Left ventricle myocardium inferior (tissue), 1 donor: ENCODE measurements around the gene SMCO4. TPM values are rescaled to one million over a fixed set of nuclear protein-coding genes. Genes with fewer than 3 reads are reported as not detected.

Experiments
- DNase-seq: peaks from one replicate; pipeline ENCODE4 v3.0.0-alpha.2; 2020
- H3K27ac ChIP-seq: fragments of 200-600 bp; replicated peaks from 2 replicates; pipeline ENCODE4 v1.8.0; 2021
- H3K27me3 ChIP-seq: fragments of 200-600 bp; 2 replicates; pipeline ENCODE4 v1.8.0; 2021; ENCODE audit warnings: low read depth
- H3K36me3 ChIP-seq: fragments of 200-600 bp; 2 replicates; pipeline ENCODE4 v1.8.0; 2021
- H3K4me1 ChIP-seq: fragments of 200-600 bp; 2 replicates; pipeline ENCODE4 v1.8.0; 2021
- H3K4me3 ChIP-seq: fragments of 200-600 bp; 2 replicates; pipeline ENCODE4 v1.8.0; 2021; ENCODE audit warnings: mild to moderate bottlenecking, moderate library complexity
- H3K9me3 ChIP-seq: fragments of 200-600 bp; replicated peaks from 2 replicates; pipeline ENCODE4 v1.8.0; 2021
- CTCF ChIP-seq: fragments of 200-600 bp; IDR thresholded peaks from 2 replicates; pipeline ENCODE4 v1.8.0; 2021; ENCODE audit warnings: antibody characterized with exemption, mild to moderate bottlenecking, borderline replicate concordance
- intact Hi-C: fragments of 100-400 bp; cut with micrococcal nuclease; formaldehyde crosslinking; loops from one replicate; pipeline ENCODE4 v1.11.0; 2022
- total RNA-seq: library from RNA; stranded (reverse); fragmentation: NEBNext Ultra II Directional; extraction: Animal tissue kit (Norgen Biotek cat#: 25700); gene quantifications from one replicate; pipeline ENCODE4 v1.2.1, GENCODE V29; 2021
- donor health status: DM: no; HTN: yes; CAD: no; lungs with severe emphysema.

SMCO4 gene
- total RNA-seq, 1 donor from 2014 or later, result 57.6 TPM

DNA sequence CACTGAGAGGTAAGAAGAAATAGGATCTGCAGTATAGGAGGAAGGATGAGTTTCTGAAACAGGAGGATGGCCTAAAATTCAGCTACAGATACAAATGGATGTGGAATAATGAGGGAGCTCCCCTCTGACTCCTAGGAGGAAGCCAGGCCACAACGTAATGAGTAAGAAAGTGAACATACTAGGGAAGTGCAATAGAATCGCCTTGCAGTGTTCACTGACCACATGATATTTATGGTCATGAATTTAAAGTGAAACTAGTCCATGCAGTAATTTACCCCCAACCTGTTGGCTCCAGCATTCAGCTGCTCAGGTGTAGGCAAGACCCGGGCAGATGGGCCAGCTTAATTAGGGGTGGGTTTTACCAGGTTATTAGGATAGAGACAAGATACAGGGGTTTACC, 110.9 kb downstream of the SMCO4 start:
- Histone ChIP-seq H3K4me1 (no peaks in the 10 kb centered on the region), H3K27me3 (no peaks in the 10 kb centered on the region), H3K4me3 (no peak overlapping the region), H3K27ac (no peak overlapping the region), H3K9me3 (no peaks in the 10 kb centered on the region), H3K36me3 (no peaks in the 10 kb centered on the region)
- no peak for DNase-seq
- TF ChIP-seq CTCF, result no peak
- intact Hi-C loops, result no loop called here

Other genes starting within 250 kb of the SMCO4 start
- not detected for gene DEUP1, start 212.6 kb downstream of the SMCO4 start, total RNA-seq
- gene CEP295, start 118.3 kb upstream of the SMCO4 start, total RNA-seq, result 5.4 TPM
- gene TAF1D, start 198.1 kb upstream of the SMCO4 start, total RNA-seq, result 32.6 TPM
- gene C11orf54, start 198.3 kb upstream of the SMCO4 start, total RNA-seq, result 35.4 TPM
- 21.0 TPM for gene MED17, start 240.9 kb upstream of the SMCO4 start, total RNA-seq